Neuronal stem cell (in vitro differentiated cells): Measurements from ENCODE around the gene ZNF268.

Experiments used
- DNase-seq: peaks from one replicate; pipeline ENCODE4 v3.0.0-alpha.2; 2013; ENCODE audit warnings: low spot score
- H2AFZ ChIP-seq: one replicate; pipeline ENCODE4 v1.6.1; 2013; ENCODE audit warnings: mild to moderate bottlenecking, low read length, inconsistent platforms
- H2AK5ac ChIP-seq: 2 replicates; pipeline ENCODE4 v1.6.1; 2013; ENCODE audit warnings: low read depth, mild to moderate bottlenecking, inconsistent platforms, low read length, moderate library complexity, mixed read lengths
- H2BK120ac ChIP-seq: 2 replicates; pipeline ENCODE4 v1.6.1; 2013; ENCODE audit warnings: low read depth, mild to moderate bottlenecking, inconsistent platforms, low read length, moderate library complexity, mixed read lengths
- H2BK12ac ChIP-seq: one replicate; pipeline ENCODE4 v1.6.1; 2013; ENCODE audit warnings: low read length, inconsistent platforms
- H2BK15ac ChIP-seq: 2 replicates; pipeline ENCODE4 v1.6.1; 2013; ENCODE audit warnings: mild to moderate bottlenecking, low read length, inconsistent platforms, mixed read lengths
- H2BK5ac ChIP-seq: one replicate; pipeline ENCODE4 v1.6.1; 2013; ENCODE audit warnings: inconsistent platforms, mild to moderate bottlenecking, low read length, moderate library complexity
- H3K14ac ChIP-seq: one replicate; pipeline ENCODE4 v1.6.1; 2013; ENCODE audit warnings: low read length, inconsistent platforms
- H3K18ac ChIP-seq: 2 replicates; pipeline ENCODE4 v1.6.1; 2013; ENCODE audit warnings: low read length, inconsistent platforms
- H3K23ac ChIP-seq: 2 replicates; pipeline ENCODE4 v1.6.1; 2013; ENCODE audit warnings: low read depth, mild to moderate bottlenecking, mixed read lengths, low read length, inconsistent platforms; ENCODE audit not compliant: poor library complexity
- H3K27ac ChIP-seq: replicated peaks from 3 replicates; pipeline ENCODE4 v1.5.1; 2013; ENCODE audit warnings: low read length, inconsistent platforms
- H3K27me3 ChIP-seq, 3 experiments: 2 replicates each; pipeline ENCODE4 v1.6.1; 2013; ENCODE audit warnings: low read length in 3 of 3, mild to moderate bottlenecking in 2 of 3, inconsistent platforms in 1 of 3, low read depth in 1 of 3, mixed read lengths in 1 of 3, moderate library complexity in 1 of 3; ENCODE audit not compliant: control insufficient read depth in 3 of 3, insufficient read depth in 3 of 3
- H3K36me3 ChIP-seq, 2 donors: replicated peaks in 1 of 2; 2 replicates each; pipeline ENCODE4 v1.6.1; 2013; ENCODE audit warnings: low read length in 2 of 2; ENCODE audit not compliant: control insufficient read depth in 2 of 2, insufficient read depth in 2 of 2
- H3K4ac ChIP-seq: 2 replicates; pipeline ENCODE4 v1.6.1; 2013; ENCODE audit warnings: inconsistent platforms, mild to moderate bottlenecking, low read length, moderate library complexity
- H3K4me1 ChIP-seq, 2 donors: 1 replicate in 1 of 2; 2 replicates in 1 of 2; pipeline ENCODE4 v1.6.1; 2013; ENCODE audit warnings: low read length in 2 of 2, low read depth in 1 of 2; ENCODE audit not compliant: control insufficient read depth in 2 of 2, insufficient read depth in 1 of 2
- H3K4me2 ChIP-seq: one replicate; pipeline ENCODE4 v1.6.1; 2013; ENCODE audit warnings: mild to moderate bottlenecking, low read length, inconsistent platforms; ENCODE audit not compliant: insufficient read depth, poor library complexity, severe bottlenecking
- H3K4me3 ChIP-seq, 2 donors: 2 replicates each; pipeline ENCODE4 v1.5.1; 2013; ENCODE audit warnings: low read length in 2 of 2, mild to moderate bottlenecking in 2 of 2, inconsistent platforms in 1 of 2, moderate library complexity in 1 of 2
- H3K79me1 ChIP-seq: one replicate; pipeline ENCODE4 v1.6.1; 2013; ENCODE audit warnings: low read depth, mild to moderate bottlenecking, inconsistent platforms, low read length, moderate library complexity
- H3K9ac ChIP-seq: one replicate; pipeline ENCODE4 v1.6.1; 2013; ENCODE audit warnings: mild to moderate bottlenecking, low read depth, low read length, inconsistent platforms; ENCODE audit not compliant: poor library complexity
- H3K9me3 ChIP-seq, 2 donors: replicated peaks in 1 of 2; 2 replicates each; pipeline versions ENCODE3 to v1.6.1; 2013; ENCODE audit warnings: low read length in 2 of 2, mild to moderate bottlenecking in 2 of 2, inconsistent platforms in 1 of 2, low read depth in 1 of 2, mixed read lengths in 1 of 2, moderate library complexity in 1 of 2; ENCODE audit not compliant: control insufficient read depth in 2 of 2, insufficient read depth in 1 of 2
- H4K8ac ChIP-seq: one replicate; pipeline ENCODE4 v1.6.1; 2013; ENCODE audit warnings: low read depth, mild to moderate bottlenecking, inconsistent platforms, low read length, moderate library complexity
- H4K91ac ChIP-seq: one replicate; pipeline ENCODE4 v1.6.1; 2013; ENCODE audit warnings: low read length, low read depth, mild to moderate bottlenecking, inconsistent platforms; ENCODE audit not compliant: poor library complexity
- WGBS, 2 donors: extraction: QIAGEN DNeasy Blood & Tissue Kit; methylation state at CpG; one replicate each; pipeline ENCODE4 v1.1.7; 2013; ENCODE audit warnings: missing lambda C conversion rate in 2 of 2, mixed read lengths in 1 of 2; ENCODE audit not compliant: insufficient read length in 2 of 2, insufficient replicate concordance in 1 of 2; ENCODE audit errors: extremely low coverage in 2 of 2; 5-methylcytosine and 5-hydroxymethylcytosine counted together

Gene ZNF268

GRCh38 chr12:133203344-133204263 lies 22.3 kb downstream of the ZNF268 start:
- Histone ChIP-seq H3K4me3 (no peak overlapping the region), H3K18ac (no peak overlapping the region), H2BK15ac (no peak overlapping the region), H3K4me2 (no peak overlapping the region), H3K9me3 (peaks cover 42 to 83% of the 10 kb centered on the region in 2 donors), H3K79me1 (no peaks in the 10 kb centered on the region), H3K4me1 (no peaks in the 10 kb centered on the region), H2BK12ac (no peak overlapping the region), H3K27ac (no peak overlapping the region), H2BK120ac (no peak overlapping the region), H4K8ac (no peak overlapping the region), H3K9ac (no peak overlapping the region), H3K14ac (no peak overlapping the region), H3K4ac (no peak overlapping the region), H2AFZ (no peak overlapping the region), H3K23ac (no peak overlapping the region), H4K91ac (no peak overlapping the region), H2AK5ac (no peak overlapping the region), H3K27me3 (no peaks in the 10 kb centered on the region), H3K36me3 (peaks cover 24 to 67% of the 10 kb centered on the region in 2 donors), H2BK5ac (no peak overlapping the region)
- no peak for DNase-seq
- WGBS, 2 donors = no CpG with 5 or more reads among the region's 7 CpGs

- DNase-seq = no peak
- Histone ChIP-seq H3K4me3 (no peak overlapping the region), H4K8ac (no peak overlapping the region), H2AK5ac (no peak overlapping the region), H2BK120ac (no peak overlapping the region), H3K27me3 (no peaks in the 10 kb centered on the region), H4K91ac (no peak overlapping the region), H2AFZ (no peak overlapping the region), H3K18ac (no peak overlapping the region), H3K4ac (no peak overlapping the region), H3K79me1 (no peaks in the 10 kb centered on the region), H3K27ac (no peak overlapping the region), H2BK15ac (no peak overlapping the region), H3K23ac (no peak overlapping the region), H3K4me2 (no peak overlapping the region), H2BK5ac (no peak overlapping the region), H3K36me3 (peaks cover 24 to 67% of the 10 kb centered on the region in 2 donors), H3K9me3 (peaks cover 43 to 84% of the 10 kb centered on the region in 2 donors), H2BK12ac (no peak overlapping the region), H3K4me1 (no peaks in the 10 kb centered on the region), H3K9ac (no peak overlapping the region), H3K14ac (no peak overlapping the region)
- WGBS, 2 donors = no CpG with 5 or more reads among the region's 1 CpG
Measured at GRCh38 chr12:133204264-133204603, 22.9 kb downstream of the ZNF268 start.

GRCh38 chr12:133206390-133206789 lies 25.1 kb downstream of the ZNF268 start:
- H3K27ac ChIP-seq = no peak overlapping the region
- DNase-seq = no peak
- no peaks in the 10 kb centered on the region for H3K4me1 ChIP-seq
- H2BK15ac ChIP-seq = no peak overlapping the region
- H2BK5ac ChIP-seq = no peak overlapping the region
- H3K4me2 ChIP-seq = no peak overlapping the region
- WGBS, 2 donors = no CpG with 5 or more reads among the region's 2 CpGs
- H3K27me3 ChIP-seq = no peaks in the 10 kb centered on the region
- H3K14ac ChIP-seq = no peak overlapping the region
- H3K4ac ChIP-seq = no peak overlapping the region
- no peaks in the 10 kb centered on the region for H3K79me1 ChIP-seq
- H4K91ac ChIP-seq = no peak overlapping the region
- H3K4me3 ChIP-seq = no peak overlapping the region
- H2AFZ ChIP-seq = no peak overlapping the region
- peaks cover 51 to 87% of the 10 kb centered on the region in 2 donors for H3K9me3 ChIP-seq
- H3K36me3 ChIP-seq = peaks cover 20 to 55% of the 10 kb centered on the region in 2 donors
- no peak overlapping the region for H3K9ac ChIP-seq
- H2BK120ac ChIP-seq = no peak overlapping the region
- no peak overlapping the region for H2AK5ac ChIP-seq
- H3K23ac ChIP-seq = no peak overlapping the region
- H4K8ac ChIP-seq = no peak overlapping the region
- H3K18ac ChIP-seq = no peak overlapping the region
- no peak overlapping the region for H2BK12ac ChIP-seq

GRCh38 chr12:133215724-133216123 lies 34.4 kb downstream of the ZNF268 start:
- no peak overlapping the region for H3K18ac ChIP-seq
- WGBS, 2 donors = no CpG with 5 or more reads among the region's 3 CpGs
- no peak for DNase-seq
- no peak overlapping the region for H3K4me3 ChIP-seq
- no peak overlapping the region for H3K4ac ChIP-seq
- H4K8ac ChIP-seq = no peak overlapping the region
- H3K9me3 ChIP-seq = peaks cover 50 to 68% of the 10 kb centered on the region in 2 donors
- H2AK5ac ChIP-seq = no peak overlapping the region
- no peak overlapping the region for H4K91ac ChIP-seq
- no peak overlapping the region for H3K4me2 ChIP-seq
- H3K79me1 ChIP-seq = no peaks in the 10 kb centered on the region
- no peak overlapping the region for H2BK12ac ChIP-seq
- no peak overlapping the region for H2BK15ac ChIP-seq
- H3K14ac ChIP-seq = no peak overlapping the region
- no peak overlapping the region for H2AFZ ChIP-seq
- H3K23ac ChIP-seq = no peak overlapping the region
- no peak overlapping the region for H3K9ac ChIP-seq
- no peak overlapping the region for H3K27ac ChIP-seq
- no peaks in the 10 kb centered on the region for H3K4me1 ChIP-seq
- H2BK120ac ChIP-seq = no peak overlapping the region
- H2BK5ac ChIP-seq = no peak overlapping the region
- no peaks in the 10 kb centered on the region for H3K27me3 ChIP-seq
- no peaks in the 10 kb centered on the region for H3K36me3 ChIP-seq
